Measurements from ENCODE around the gene TEX30.

DNA sequence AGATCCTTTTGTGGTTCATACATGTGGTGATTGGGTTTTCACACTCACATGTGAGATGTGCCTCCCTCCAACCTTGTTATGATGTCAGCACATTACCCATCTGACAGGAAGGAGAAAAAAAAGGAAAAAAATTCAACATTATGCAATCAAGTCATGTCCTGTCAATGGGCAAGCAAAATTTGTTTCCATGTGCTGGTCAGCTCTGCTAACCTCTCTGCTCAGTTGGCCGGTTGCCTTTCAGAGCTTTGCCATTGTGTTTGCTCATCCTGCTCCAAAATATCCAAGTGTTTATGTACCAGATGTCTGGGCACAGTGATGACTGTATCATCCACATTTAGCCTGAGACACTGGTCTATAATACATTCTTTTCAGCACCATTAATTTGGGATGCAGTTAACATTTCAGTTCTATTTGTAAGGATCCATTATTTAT, 51.8 kb downstream of the TEX30 start:
- no peak for TF ChIP-seq NR3C1 (CRISPR knock-in tag; conservative IDR thresholded peaks at IDR 0.05; ENCODE audit: low read depth)
- TF ChIP-seq, protein P1, sequence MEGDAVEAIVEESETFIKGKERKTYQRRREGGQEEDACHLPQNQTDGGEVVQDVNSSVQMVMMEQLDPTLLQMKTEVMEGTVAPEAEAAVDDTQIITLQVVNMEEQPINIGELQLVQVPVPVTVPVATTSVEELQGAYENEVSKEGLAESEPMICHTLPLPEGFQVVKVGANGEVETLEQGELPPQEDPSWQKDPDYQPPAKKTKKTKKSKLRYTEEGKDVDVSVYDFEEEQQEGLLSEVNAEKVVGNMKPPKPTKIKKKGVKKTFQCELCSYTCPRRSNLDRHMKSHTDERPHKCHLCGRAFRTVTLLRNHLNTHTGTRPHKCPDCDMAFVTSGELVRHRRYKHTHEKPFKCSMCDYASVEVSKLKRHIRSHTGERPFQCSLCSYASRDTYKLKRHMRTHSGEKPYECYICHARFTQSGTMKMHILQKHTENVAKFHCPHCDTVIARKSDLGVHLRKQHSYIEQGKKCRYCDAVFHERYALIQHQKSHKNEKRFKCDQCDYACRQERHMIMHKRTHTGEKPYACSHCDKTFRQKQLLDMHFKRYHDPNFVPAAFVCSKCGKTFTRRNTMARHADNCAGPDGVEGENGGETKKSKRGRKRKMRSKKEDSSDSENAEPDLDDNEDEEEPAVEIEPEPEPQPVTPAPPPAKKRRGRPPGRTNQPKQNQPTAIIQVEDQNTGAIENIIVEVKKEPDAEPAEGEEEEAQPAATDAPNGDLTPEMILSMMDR (IDR thresholded peaks at IDR 0.05), result no peak

Measured in WTC11 (cell line).